NOMO-1 treated with DMSO at 0.1 percent for 48 hours (cell line): ENCODE data around the gene NINJ2.

Experiments
- DNase-seq: peaks from one replicate; lab custom pipeline; 2025; ENCODE audit not compliant: unreplicated experiment; lab: John Stamatoyannopoulos, UW

The NINJ2 gene

DNA sequence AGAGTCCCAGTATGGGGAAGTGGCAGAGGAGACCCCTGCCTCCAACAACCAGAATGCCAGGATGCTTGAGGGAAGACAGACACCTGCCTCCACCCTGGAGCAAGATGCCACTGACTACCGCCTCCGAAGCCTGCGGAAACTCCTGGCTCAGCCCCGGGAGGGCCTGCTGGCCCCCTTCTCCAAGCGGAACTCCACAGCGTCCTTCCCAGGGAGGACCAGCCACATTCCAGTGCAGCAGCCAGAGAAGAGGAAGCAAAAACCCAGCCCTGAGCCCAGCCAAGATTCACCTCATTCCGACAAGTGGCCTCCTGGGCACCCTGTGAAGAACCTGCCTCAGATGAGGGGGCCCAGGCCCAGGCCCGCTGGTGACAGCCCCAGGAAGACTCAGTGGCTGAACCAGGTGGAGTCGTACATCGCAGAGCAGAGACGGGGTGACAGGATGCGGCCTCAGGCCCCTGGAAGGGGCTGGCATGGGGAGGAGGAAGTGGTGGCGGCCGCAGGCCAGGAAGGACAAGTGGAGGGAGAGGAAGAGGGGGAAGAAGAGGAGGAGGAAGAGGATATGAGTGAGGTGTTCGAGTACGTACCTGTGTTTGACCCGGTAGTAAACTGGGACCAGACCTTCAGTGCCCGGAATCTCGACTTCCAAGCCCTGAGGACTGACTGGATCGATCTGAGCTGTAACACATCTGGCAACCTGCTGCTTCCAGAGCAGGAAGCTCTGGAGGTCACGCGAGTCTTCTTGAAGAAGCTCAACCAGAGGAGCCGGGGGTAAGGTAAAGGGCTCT, 109.8 kb downstream of the NINJ2 start:
- DNase-seq, result no peak

GRCh38 chr12:552466-552865, 110.8 kb downstream of the NINJ2 start:
- no peak for DNase-seq

DNA sequence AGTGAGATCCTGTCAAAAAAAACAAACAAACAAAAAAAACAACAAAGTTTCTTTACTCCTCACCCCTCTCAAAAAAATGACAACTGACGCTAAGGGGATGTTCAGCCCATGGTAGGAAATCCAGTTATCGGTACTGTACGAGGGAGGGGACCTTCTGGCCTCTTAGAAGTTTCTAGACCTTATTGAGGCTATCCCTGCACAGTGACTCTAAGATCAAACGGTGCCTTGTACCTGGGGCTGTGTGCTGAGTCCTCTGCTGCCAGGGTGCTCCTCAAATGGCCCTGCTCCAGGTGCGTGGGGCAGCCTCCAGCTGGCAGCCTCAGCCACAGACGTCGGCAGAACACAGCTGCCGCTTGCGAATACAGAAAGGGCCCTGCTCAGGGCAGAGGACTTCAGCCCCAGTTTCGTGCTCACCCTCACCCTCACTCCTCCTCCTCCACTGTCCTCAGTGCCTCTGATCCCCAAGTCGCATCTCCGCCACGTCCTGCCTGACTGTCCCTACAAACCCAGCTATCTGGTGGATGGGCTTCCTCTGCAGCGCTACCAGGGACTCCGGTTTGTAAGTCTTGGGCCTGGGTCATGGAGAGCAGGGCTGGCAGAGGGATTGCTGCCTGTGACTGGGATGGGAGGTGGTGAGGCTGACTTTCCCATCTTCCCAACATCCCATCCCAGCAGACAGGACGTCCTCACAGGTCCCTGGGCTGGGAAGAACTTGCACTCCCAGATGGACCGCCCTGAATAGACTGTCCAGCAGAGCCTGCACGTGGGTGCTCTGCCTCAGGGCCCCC, 112.6 kb downstream of the NINJ2 start:
- DNase-seq, result no peak

DNA sequence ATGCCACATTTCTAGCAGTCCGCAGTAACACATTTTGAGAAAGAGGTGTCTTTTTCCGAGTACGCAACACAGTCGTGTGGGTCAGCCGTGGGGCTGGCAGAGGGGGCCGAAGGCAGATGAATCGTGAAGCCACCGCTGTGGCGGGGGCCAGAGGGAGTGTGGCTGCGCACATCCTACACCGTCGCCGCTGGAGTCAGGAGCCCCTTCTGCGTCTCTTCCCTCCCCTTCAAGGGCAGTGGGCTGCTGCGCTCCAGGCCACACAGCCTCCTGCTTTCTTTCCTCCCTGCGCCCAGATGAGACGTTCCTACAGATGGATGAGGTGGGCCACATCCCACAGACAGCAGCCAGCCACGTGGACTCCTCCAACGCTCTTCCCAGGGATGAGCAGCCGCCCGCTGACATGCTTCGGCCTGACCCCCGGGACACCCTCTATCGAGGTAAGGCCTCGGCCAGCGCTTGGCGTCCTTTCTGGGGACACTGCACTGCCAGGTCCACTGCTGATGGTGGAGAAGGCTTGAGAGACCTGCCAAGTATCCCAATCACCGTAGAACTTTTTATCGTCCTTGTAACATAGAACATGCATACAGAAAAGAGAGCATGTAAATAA, 113.7 kb downstream of the NINJ2 start:
- DNase-seq, result no peak

DNA sequence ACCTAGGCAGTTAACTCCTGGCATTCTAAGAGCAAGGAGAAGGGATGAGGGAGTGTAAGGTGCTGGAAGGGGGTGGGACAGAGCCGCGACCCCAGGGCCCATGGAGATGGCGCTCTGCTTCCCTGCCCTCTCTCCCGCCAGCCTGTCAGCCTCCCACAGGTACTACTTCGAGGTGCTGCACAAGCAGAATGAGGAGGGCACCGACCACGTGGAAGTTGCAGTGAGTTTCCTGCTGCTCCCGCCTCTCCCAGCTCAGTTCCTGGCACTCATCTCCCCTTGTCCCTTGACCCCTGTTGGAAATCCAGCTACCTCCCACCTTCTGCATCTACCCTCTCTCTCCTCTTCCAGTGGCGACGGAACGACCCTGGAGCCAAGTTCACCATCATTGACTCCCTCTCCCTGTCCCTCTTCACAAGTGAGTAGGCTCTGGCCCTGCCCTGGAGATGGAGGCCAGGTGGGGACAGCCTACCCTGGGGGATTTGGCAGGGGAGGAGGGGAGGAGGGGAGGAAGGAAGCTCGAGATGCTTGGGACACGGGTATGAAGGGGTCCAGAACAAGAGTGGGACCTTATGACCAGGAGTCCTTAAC, 115.3 kb downstream of the NINJ2 start:
- DNase-seq, result no peak

DNA sequence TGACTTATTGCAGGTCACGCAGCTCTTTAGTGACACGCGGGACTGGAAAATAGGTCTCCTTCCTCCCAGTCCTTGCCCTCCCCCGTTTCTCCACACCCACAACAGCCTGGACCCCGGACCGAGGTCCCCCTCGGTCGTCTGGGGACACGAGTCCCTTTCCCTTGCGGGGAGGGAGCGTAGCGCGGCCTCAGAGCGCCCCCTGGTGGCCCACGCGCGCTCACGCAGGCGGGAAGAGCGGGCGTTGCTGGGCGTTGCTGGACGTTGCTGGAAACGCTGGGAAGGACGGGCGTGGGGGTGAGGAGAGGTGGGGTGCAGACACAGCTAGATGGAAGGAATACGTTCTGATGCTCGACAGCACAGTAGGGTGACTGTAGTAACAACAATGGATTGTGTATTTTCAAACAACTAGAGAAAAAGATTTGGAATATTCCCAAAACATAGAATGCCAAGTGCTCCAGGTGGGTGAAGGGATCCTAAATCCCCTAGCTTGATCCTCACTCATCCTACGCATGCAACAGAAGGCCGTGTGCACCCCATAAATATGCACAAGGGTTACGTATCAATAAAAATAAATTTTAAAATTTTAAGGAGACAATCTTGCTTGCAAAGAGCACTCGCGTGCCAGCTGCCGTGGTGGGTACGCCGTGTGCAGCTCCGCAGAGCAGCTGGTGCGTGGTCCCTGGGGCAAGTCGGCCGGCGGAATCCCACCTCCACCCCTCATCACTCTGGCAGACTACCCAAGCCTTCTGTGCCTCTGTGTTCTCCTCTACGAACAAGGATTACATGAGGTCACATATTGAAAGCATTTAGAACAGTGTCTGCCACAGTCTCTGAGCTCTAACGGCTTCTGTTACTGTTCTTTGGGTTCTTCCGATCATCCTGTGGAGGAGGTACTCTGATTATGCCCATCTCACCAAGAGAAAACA, 116.1 kb downstream of the NINJ2 start:
- DNase-seq, result peak; percentile 46

DNA sequence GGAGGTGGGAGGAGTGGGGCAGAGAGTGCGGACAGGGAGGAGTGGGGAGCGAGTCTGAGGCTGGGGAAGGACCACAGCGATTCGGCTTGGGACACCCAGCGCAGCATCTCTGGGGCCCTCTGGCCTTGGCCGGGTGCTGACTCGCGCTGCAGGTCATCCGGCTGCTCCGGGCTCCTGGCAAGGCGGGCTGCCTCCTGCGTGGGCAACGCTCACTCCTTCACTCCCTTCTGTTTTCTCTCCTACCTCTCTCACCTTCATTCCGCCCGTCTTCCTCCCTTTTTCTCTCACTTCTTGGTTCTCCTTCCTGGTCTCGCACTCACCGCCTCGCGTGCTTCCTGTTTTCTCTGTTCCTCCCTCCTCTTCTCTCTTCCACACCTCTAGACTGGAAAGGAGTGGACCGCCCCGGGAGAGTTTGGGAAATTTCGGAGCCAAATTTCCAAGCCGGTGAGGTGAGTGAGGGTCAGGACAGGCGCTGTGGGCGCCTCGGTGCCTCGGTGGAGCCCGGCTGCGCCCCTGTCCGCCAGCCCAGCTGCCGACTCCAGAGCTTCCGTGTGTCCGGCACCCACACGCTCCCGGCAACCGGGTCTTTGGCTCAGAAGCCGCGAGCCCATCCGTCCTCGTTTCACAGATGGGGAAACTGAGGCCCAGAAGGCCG, 116.9 kb downstream of the NINJ2 start:
- DNase-seq, result peak; percentile 69

DNA sequence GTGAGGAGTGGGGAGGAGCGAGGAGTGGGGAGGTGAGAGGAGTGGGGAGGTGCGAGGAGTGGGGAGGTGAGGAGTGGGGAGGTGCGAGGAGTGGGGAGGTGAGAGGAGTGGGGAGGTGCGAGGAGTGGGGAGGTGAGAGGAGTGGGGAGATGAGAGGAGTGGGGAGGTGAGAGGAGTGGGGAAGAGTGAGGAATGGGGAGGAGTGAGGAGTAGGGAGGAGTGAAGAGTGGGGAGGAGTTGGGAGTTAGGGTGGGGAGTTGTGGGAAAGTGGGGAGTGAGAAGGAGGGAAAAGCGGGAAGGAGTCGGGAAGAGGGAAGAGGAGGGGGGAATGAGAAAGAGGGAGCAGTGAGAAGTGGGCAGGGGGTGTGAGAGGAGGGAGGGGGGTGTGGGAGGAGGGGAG, 117.4 kb downstream of the NINJ2 start:
- DNase-seq, result no peak

DNA sequence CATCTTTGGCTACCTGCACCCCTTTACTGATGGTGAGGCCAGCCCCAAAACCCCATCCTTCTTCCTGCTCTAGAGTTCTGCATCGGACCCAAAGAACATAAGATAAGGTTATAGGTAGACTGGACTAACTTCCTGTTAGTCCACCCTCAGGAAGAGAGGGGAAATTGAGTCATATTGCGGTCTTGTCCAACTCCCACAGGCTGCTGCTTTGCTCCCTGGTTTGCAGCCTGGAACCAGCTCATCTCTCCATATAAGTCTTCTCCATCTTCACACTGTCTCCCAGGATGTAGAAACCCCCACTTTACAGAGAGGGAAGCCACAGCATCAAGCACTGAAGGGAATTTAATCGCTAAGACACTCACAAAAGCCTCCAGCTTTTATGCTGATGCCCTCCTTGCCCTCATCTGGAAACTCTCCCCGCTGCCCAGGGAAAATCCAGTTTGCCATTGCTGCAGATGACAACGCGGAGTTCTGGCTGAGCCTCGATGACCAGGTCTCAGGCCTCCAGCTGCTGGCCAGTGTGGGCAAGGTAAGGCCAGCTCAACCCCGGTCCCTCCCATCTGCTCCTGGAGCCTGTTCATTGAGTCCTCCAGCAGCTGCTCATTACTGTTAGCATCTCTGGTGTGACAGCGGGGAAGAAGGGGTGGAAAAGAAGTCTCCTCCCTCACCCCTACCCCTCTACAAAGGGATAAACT, 118.2 kb downstream of the NINJ2 start:
- DNase-seq, result no peak

- DNase-seq, result no peak
Measured at GRCh38 chr12:544142-544541, 119.1 kb downstream of the NINJ2 start.

DNA sequence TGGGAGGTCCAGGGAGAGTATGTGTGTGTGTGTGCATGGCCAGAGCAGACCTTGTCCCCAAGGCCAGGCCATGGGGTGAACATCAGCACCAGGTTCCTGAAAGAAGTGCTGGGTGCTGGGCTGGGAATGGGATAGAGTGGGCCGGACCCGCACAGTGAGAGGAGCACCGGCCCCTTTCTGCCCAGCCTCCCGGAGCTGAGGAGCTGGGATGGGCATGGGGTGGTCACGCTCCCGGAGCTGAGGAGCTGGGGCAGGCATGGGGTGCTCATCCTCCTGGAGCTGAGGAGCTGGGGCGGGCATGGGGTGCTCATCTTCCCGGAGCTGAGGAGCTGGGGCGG, 120.2 kb downstream of the NINJ2 start:
- DNase-seq, result no peak

DNA sequence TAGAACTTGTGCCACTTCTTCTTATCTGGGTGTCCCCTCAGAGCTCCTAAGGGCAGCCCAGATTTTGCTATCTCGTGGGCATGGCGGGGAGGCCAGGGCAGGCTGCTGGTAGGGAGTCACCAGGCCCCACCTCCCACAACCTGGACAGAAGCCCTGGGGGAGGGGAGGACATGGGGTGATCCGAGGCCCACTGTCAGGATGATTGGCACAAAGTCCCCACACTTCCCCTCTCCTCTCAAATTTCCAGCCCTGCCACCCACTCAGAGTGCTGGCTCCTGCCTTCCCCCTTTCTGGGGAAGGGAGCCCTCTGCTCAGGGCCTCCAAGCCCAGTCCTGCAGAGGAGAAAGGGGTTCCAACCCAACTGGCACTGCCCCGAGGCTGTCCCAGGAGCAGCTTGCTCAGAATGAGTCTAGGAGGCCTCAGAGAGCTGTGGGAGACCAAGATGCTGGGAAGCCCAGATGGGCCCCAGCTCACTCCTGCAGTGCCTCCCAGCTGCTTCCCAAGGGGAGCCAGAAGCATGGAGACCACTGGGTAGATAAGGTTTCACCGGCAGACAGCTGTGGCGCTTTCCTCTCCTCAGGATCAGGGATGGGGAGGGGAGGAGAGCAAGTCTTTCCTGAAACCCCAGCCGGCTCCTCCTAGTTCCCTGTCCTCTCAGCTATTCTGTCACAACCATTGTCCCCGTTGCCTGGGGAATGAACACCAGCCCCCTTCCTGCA, 120.7 kb downstream of the NINJ2 start:
- no peak for DNase-seq

GRCh38 chr12:541676-542324, 121.4 kb downstream of the NINJ2 start:
- no peak for DNase-seq

DNA sequence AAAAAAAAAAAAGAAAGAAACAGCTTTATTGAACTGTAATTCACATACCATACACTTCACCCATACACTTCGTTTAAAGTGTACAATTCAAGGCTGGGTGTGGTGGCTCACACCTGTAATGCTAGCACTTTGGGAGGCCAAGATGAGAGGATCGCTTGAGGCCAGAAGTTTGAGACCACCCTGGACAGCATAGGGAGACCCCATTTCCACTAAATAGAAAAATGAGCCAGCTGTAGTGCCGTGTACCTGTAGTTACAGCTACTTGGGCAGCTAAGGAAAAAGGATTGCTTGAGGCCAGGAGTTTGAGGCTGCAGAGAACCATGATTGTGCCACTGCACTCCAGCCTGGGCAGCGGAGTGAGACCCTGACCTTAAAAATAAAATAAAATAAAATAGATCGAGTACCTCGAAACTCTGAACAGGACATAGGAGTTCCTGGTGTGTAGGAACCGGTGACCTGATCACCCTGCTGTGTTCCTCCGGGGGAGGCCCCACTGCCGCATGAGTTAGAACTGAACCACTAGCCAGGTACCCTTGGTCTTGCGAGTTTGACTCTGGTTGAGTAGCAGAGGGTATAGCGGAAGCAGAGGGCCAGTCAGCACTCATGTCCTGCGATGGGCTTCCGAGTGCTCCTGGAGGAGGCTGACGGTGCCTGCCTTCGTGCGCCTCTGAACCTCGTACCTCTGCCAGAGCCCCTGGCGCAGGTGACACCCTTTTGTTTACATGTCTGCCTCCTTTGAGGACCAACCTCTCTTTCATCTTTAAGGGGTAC, 123.5 kb downstream of the NINJ2 start:
- DNase-seq, result no peak

- no peak for DNase-seq
Measured at GRCh38 chr12:538731-539539, 124.3 kb downstream of the NINJ2 start.

- DNase-seq, result no peak
Measured at GRCh38 chr12:537772-538171, 125.5 kb downstream of the NINJ2 start.

DNA sequence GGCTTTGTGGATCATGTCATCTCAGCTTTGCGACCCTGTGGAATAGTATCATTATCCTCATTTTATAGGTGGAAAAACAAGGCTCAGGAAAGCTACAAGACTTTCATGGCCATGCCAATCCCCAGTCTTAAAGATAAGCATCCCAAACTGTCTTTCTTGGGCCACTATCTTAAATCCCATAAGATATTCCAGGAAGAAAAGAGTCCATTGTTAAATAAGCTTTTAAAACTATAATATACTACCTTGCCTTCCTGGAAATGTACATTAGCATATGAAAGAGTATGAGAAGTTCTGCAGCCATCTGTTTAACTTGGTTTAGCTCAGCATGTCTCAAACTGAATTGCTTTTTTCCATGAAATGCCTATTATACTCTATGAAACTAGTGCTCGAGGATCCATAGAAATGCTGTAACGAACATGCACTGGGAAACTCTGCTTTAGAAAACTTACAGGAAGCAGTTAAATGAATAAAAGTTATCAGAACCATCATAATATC, 126.4 kb downstream of the NINJ2 start:
- no peak for DNase-seq
